Measurements from ENCODE around the gene MDC1.
"Not testable (repeated sequence)": the region's sequence is repeated elsewhere in the genome, so short reads cannot be mapped to it uniquely, and the experiment has no call there.

MDC1 gene

DNA sequence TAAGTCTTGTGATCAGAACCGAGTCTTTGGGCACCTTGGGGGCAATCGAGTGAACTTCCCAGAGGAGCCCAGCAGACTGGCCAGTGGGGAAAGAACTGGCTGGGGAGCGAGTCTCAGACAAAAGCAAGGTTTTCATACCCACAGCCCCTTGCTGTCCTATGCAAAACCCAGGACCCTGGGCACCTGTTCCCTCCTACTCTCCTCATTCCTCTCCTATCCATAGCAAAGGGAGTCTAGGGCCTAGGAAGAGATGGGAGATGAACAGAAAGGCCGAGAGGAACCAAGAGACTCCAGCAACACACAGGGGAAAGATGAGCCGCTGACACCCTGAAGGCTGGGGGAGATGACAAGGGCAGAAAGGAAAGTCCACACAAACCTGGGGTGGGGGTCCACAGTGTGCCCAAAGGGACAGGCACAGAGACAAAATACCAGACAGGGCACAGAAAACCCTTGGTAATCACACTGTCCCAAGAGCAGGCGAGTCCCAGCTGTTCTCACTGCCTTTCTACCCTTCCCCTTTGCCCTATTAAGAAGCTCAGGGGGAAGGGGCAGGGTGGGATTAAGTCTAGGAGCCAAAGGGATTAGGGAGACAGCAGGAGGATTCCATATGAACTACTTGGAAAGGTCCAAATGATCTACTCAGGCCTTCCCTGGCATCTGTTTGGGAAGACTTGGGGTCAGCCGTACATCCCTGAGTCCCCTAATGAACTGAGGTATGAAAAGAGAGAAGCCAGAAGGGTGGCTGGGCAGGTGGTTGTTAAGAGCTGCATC is 37.1 kb downstream of the MDC1 start:
- no peak for DNase-seq (ENCODE audit: low read depth, low spot score)
- TF ChIP-seq YY1 (IDR thresholded peaks at IDR 0.05; ENCODE audit: insufficient read depth, insufficient read length) (no peak), SUZ12 (IDR thresholded peaks at IDR 0.05; ENCODE audit: extremely low read depth, insufficient read depth, insufficient read length) (no peak)
- Histone ChIP-seq H3K9ac (ENCODE audit: insufficient read length, low read depth) (no peak overlapping the region), H3K4me3 (ENCODE audit: insufficient read length, low read depth) (no peak overlapping the region), H3K4me1 (ENCODE audit: insufficient read depth, insufficient read length) (peaks cover 12% of the 10 kb centered on the region), H3K36me3 (ENCODE audit: insufficient read depth, insufficient read length, low read length) (peaks cover 45% of the 10 kb centered on the region), H3K27me3 (ENCODE audit: insufficient read depth, insufficient read length) (no peaks in the 10 kb centered on the region), H3K9me3 (ENCODE audit: insufficient read depth, low read length) (no peaks in the 10 kb centered on the region)

DNA sequence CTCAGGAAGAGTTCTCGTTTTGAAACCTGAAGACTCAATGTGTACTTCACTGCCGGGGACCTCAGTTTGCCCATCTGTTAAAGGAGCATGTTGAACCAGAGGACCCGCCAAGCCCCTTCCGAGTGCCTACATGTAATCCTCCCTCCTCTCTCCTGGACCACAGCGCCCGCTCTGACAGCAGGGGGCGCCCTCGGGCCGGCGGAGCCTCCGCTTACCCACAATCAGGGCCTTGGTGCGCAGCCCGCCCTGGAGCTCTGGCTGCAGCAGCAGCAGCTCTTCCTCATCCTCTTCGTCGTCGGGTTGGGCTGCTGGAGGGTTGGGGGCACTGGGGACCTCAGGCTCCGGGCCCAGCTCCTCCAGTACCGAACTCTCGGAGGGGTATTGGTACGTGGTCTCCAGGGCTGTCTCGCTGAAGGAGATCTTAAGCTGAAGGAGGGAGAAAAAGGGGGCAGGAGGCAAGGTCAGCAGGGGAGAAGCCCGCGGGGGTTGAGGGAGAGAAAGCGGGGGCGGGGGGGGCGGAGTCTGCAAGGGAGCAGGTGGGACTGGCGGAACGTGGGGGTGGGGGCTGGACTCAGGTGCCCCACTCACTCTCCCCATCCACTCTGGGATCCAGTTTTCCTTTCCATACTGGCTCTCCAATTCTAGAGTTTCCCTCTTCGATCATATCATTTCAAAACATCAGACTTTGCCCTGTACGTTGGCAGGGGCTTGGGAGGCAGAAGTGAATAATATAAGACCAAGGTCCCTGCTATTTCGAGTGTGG is 37.9 kb downstream of the MDC1 start:
- Histone ChIP-seq H3K9me3 (ENCODE audit: insufficient read depth, low read length) (no peaks in the 10 kb centered on the region), H3K27me3 (ENCODE audit: insufficient read depth, insufficient read length) (no peaks in the 10 kb centered on the region), H3K36me3 (ENCODE audit: insufficient read depth, insufficient read length, low read length) (peaks cover 44% of the 10 kb centered on the region), H3K4me3 (ENCODE audit: insufficient read length, low read depth) (no peak overlapping the region), H3K4me1 (ENCODE audit: insufficient read depth, insufficient read length) (peaks cover 10% of the 10 kb centered on the region), H3K9ac (ENCODE audit: insufficient read length, low read depth) (peak overlapping the region; percentile 36)
- no peak for DNase-seq (ENCODE audit: low read depth, low spot score)
- TF ChIP-seq YY1 (IDR thresholded peaks at IDR 0.05; ENCODE audit: insufficient read depth, insufficient read length), result no peak
- TF ChIP-seq ZNF274 (IDR thresholded peaks at IDR 0.05; ENCODE audit: low read depth, low read length), result no peak
- TF ChIP-seq SUZ12 (IDR thresholded peaks at IDR 0.05; ENCODE audit: extremely low read depth, insufficient read depth, insufficient read length), result no peak

DNA sequence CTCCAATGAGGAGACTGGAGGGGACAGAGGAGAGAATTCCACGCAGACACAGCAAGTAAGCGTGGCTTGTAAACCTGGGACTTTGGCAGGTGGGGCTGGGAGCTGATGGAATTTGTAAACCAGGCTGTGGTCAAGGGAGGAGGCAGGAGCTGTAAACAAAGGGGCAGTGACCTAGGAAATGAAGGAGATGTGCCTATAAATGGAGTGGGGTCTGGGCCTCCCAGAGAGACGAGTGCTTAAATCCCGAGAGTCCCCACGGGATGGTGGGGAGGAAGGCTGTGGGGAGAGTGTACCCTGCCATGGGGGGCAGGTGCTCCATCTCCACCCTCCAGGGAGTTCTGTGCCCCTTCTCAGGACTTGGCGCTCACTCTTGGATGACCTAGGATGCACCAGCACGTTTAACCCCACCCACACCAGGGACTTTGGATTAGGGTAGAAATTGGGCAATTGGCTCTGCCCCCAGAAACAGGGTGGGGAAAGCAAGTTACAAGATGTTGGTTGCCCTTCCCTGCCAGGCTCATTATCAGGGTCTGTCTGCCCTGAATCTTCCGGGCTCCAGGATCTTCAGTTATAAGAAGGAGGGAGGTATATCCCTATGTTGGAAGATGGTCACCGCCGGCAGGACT is 40.3 kb downstream of the MDC1 start:
- H3K9ac ChIP-seq (ENCODE audit: insufficient read length, low read depth), result no peak overlapping the region
- no peaks in the 10 kb centered on the region for H3K4me1 ChIP-seq (ENCODE audit: insufficient read depth, insufficient read length)
- no peaks in the 10 kb centered on the region for H3K27me3 ChIP-seq (ENCODE audit: insufficient read depth, insufficient read length)
- no peak for DNase-seq (ENCODE audit: low read depth, low spot score)
- H3K9me3 ChIP-seq (ENCODE audit: insufficient read depth, low read length), result no peaks in the 10 kb centered on the region
- H3K36me3 ChIP-seq (ENCODE audit: insufficient read depth, insufficient read length, low read length), result peaks cover 36% of the 10 kb centered on the region
- TF ChIP-seq SUZ12 (IDR thresholded peaks at IDR 0.05; ENCODE audit: extremely low read depth, insufficient read depth, insufficient read length) (no peak), ZNF274 (IDR thresholded peaks at IDR 0.05; ENCODE audit: low read depth, low read length) (no peak), YY1 (IDR thresholded peaks at IDR 0.05; ENCODE audit: insufficient read depth, insufficient read length) (no peak)
- H3K4me3 ChIP-seq (ENCODE audit: insufficient read length, low read depth), result no peak overlapping the region

DNA sequence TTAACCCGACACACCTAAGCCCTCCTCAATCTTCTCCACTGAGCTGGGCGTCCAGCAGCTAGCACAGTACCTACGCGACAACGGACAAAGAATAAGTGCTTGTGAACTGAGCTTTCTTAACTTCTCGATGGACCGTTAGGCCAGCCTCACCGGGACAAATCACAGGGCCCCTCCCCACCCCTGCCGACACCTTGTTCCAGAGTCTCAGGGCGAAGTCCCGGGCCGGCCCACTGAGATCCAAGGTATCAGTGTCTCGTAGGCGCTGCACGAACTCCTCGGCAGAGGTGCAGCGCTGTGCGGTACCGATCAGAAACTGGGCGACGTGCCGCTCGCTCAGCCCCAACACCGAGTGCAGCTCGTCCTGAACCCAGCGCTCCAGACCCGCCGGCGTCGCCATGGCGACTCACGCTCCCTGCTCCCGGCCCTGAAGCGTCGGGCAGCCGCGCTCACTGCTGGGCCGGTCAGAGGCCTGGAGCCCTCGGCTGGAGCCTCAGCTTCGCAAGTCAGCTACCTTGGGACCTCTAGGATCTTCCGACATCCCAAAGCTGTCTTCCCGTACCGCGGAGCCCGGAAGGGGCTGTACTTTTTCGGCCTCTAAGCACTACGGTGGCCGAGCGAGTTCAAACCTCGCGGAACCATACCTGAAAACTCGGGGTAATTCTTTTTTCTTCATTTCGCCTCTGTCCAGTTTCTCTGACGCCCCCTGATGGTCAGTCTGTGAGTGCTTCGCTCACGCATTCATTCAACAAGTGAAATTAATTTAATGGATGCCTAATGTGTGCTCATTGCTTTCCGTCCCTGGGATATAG is 44.4 kb downstream of the MDC1 start, which contains the start of gene DHX16:
TSS of gene DHX16 (minus strand) at position 562 of the 809 bp plus-strand sequence. CDS start at position 397, 165 bp downstream.
- TF ChIP-seq SUZ12 (IDR thresholded peaks at IDR 0.05; ENCODE audit: extremely low read depth, insufficient read depth, insufficient read length) (no peak), YY1 (IDR thresholded peaks at IDR 0.05; ENCODE audit: insufficient read depth, insufficient read length) (no peak), ZNF274 (IDR thresholded peaks at IDR 0.05; ENCODE audit: low read depth, low read length) (no peak)
- DNase-seq (ENCODE audit: low read depth, low spot score), result peak; percentile 89
- H3K9me3 ChIP-seq (ENCODE audit: insufficient read depth, low read length), result no peaks in the 10 kb centered on the region
- no peaks in the 10 kb centered on the region for H3K27me3 ChIP-seq (ENCODE audit: insufficient read depth, insufficient read length)
- peaks cover 40% of the 10 kb centered on the region for H3K36me3 ChIP-seq (ENCODE audit: insufficient read depth, insufficient read length, low read length)
- peak within 1 kb of the TSS; percentile 91 for H3K4me3 ChIP-seq (ENCODE audit: insufficient read length, low read depth)
- peak within 1 kb of the TSS; percentile 91 for H3K9ac ChIP-seq (ENCODE audit: insufficient read length, low read depth)
- H3K4me1 ChIP-seq (ENCODE audit: insufficient read depth, insufficient read length), result no peaks in the 10 kb centered on the region

DNA sequence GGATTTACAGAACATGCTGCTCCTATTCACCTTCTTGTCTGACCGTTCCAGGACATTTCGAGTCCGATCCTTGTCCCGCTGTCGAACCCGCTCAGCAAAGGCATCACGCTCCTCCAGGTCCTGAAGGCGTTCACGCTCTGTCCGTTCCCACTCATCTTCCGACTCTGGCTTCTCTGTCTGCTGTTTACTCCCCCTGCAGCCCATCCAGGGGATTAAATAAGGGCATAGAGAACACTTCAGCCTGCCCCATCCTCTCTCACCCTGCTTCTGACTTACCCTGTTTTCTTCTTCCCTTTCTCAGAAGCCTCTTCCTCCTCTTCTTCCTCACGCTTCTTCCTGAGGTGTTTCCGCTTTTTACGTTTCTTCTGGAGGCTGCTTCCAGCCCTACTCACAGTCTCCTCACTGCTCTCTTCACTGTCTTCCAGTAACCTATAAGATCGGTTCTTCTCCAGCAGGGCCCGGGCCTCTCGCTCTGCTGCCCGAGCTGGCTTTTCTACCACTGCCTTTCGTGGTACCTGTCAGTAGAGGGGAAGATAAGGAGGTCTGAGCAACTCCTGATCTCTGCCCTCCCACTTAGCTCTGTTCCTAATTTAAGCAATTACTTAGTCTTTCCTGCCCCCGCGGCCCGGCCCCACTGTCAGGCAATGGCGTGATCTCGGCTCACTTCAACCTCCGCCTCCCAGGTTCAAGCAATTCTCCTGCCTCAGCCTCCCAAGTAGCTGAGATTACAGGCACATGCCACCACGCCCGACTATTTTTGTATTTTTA is 46.1 kb downstream of the MDC1 start:
- no peaks in the 10 kb centered on the region for H3K27me3 ChIP-seq (ENCODE audit: insufficient read depth, insufficient read length)
- H3K4me1 ChIP-seq (ENCODE audit: insufficient read depth, insufficient read length), result no peaks in the 10 kb centered on the region
- no peak for DNase-seq (ENCODE audit: low read depth, low spot score)
- H3K36me3 ChIP-seq (ENCODE audit: insufficient read depth, insufficient read length, low read length), result peaks cover 32% of the 10 kb centered on the region
- H3K9ac ChIP-seq (ENCODE audit: insufficient read length, low read depth), result no peak overlapping the region
- no peak overlapping the region for H3K4me3 ChIP-seq (ENCODE audit: insufficient read length, low read depth)
- no peak for TF ChIP-seq YY1 (IDR thresholded peaks at IDR 0.05; ENCODE audit: insufficient read depth, insufficient read length)
- TF ChIP-seq SUZ12 (IDR thresholded peaks at IDR 0.05; ENCODE audit: extremely low read depth, insufficient read depth, insufficient read length), result no peak
- no peak for TF ChIP-seq ZNF274 (IDR thresholded peaks at IDR 0.05; ENCODE audit: low read depth, low read length)
- H3K9me3 ChIP-seq (ENCODE audit: insufficient read depth, low read length), result no peaks in the 10 kb centered on the region

DNA sequence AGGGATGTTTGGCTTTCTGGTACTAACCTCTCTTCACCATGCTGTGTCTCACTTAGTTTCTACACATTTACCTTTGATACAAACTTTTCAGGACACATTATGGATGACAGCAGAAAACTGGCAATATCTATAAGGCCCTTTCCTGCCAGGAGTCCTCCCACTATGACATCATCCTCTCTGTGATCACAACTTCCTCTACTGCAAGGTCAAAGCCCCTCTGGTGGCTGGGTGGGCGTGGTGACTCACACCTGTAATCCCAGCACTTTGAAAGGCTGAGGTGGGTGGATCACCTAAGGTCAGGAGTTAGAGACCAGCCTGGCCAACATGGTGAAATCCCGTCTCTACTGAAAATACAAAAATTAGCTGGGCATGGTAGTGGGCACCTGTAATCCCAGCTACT is 50.8 kb downstream of the MDC1 start:
- not testable (repeated sequence) for H3K9ac ChIP-seq (ENCODE audit: insufficient read length, low read depth); DNase-seq (ENCODE audit: low read depth, low spot score); H3K4me3 ChIP-seq (ENCODE audit: insufficient read length, low read depth); H3K9me3 ChIP-seq (ENCODE audit: insufficient read depth, low read length); H3K4me1 ChIP-seq (ENCODE audit: insufficient read depth, insufficient read length); H3K27me3 ChIP-seq (ENCODE audit: insufficient read depth, insufficient read length)
- H3K36me3 ChIP-seq (ENCODE audit: insufficient read depth, insufficient read length, low read length), result peaks cover 66% of the 10 kb centered on the region

Measured in NT2/D1 (cell line).